GM12874 (cell line): ENCODE measurements around the gene SMOC1.

Source experiments
- CTCF ChIP-seq: IDR thresholded peaks from 2 replicates; pipeline ENCODE4 v1.5.1; 2011; ENCODE audit warnings: low read depth, mild to moderate bottlenecking, control low read depth, low read length, moderate library complexity; ENCODE audit not compliant: insufficient read depth

The SMOC1 gene, protein sequence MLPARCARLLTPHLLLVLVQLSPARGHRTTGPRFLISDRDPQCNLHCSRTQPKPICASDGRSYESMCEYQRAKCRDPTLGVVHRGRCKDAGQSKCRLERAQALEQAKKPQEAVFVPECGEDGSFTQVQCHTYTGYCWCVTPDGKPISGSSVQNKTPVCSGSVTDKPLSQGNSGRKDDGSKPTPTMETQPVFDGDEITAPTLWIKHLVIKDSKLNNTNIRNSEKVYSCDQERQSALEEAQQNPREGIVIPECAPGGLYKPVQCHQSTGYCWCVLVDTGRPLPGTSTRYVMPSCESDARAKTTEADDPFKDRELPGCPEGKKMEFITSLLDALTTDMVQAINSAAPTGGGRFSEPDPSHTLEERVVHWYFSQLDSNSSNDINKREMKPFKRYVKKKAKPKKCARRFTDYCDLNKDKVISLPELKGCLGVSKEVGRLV

GRCh38 chr14:69879175-69880043 lies at the start of gene SMOC1:
Gene SMOC1 (plus strand): TSS chr14:69879416. CDS start chr14:69879679, 263 bp downstream.
- TF ChIP-seq CTCF = no peak

GRCh38 chr14:69838881-69839416 lies 40.3 kb upstream of the SMOC1 start:
- no peak for TF ChIP-seq CTCF

- no peak for TF ChIP-seq CTCF
Measured at GRCh38 chr14:69839661-69840060, 39.6 kb upstream of the SMOC1 start.

DNA sequence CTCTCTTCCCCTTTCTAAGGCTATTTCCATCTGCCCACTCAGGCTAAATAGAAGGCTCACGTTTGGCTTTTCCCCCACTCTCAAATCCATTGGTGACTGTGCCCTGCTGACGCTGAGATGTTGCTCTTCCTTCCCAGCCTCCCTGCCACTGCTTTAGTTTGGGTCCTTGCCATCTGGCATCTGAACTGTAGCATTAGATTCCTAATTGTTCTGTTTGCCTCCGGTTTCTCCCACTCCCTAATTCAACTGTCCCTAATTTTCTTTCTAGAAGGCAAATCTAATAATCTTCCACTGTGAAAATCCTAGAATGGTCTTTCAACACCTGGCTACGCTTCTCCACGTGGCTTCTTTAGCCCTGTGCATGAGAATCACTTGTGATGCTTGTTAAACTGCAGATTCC lies 37.6 kb upstream of the SMOC1 start:
- TF ChIP-seq CTCF = no peak

DNA sequence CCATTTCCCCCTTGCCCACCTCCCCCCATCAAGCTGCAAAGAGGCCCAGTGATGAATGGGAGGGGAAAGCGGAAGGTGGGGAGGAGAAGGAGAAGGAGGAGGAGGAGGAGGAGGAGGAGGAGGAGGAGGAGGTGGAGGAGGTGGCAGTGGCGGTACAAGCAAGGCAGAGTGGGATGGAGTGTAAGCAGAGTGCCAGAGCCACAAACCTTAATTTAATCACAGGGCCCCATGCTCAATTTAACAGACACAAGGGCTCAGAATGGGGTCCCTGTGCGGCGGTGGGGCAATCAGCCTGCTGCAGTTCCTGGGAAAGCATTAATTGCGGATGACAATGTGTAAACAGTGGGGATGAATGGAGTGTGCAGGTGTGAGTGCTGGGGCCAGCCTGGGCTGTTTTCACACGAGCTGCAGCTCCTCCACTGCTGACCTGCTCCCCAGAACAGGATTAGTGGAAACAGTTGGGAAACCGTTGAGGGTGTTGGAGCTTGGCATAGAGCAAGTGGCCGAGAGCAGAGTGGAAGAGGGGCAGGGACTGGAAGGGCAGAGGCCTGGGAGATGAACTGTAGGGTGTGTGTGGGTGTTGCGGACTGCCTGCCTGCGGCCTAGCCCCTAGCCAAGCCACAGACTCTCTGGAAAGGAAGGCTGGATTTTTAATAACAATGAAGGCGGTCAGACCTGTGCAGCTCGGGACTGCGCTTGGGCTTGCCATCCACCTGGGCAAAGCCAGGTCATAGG lies 36.4 kb upstream of the SMOC1 start:
- TF ChIP-seq CTCF = no peak

DNA sequence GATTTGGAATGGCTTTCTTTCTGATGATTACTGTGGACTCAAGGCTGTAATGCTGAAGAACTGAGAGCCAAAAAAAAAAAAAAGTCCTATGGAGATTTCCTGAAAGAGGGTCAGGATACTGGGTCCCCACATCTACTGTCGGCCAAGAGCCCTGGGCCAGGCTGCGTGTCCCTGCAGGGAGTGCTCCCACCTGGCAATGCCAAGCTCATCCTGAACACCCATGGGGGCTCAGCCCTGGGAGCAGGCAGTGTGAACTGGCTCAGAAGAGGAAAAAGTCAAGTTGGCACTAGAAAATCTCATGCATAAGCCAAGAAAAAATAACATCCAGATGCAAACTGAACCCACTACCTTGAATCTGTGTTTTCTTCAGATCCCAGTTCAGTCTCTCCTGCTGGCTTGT lies 35.0 kb upstream of the SMOC1 start:
- TF ChIP-seq CTCF = no peak
